Heart left ventricle (tissue), 13 donors: ENCODE data around the gene CGRRF1.
A peak's percentile ranks its signal among the peaks of the same experiment; 100 is the strongest.

Experiments used
- POLR2A ChIP-seq, 2 donors: fragments of 450-650 bp; IDR thresholded peaks; one replicate each; pipeline ENCODE4 v1.6.1; 2017; ENCODE audit warnings: antibody characterized with exemption in 2 of 2, mild to moderate bottlenecking in 2 of 2, moderate library complexity in 2 of 2
- TF ChIP-seq, protein P1 (sequence below), 12 donors: fragments of 200-600 bp; sonication (generic) in 4 of 12; IDR thresholded peaks; one replicate each; pipeline versions ENCODE4 v1.5.0 to v1.8.0; 2018 to 2022; ENCODE audit warnings: antibody characterized with exemption in 12 of 12, mild to moderate bottlenecking in 5 of 12
- donor health status: ischemic (EF 13 %, LVEDD 7.1; RV severe dilation, severe dysfunction).
- donor health status: DM: no; HTN: yes; CAD: no.
- donor health status: DM: no; HTN: no; CAD: no.
- donor health status: ischemic (EF 25% LVEDD 6.9; RV normal size, moderate dysfunction).
- donor health status: ischemic (EF 25% LVEDD 5.7; RV mildly dilated, moderate dysfunction).
- donor health status: ischemic (EF 35%, LVEDD 5.7; RV mildly dilated, moderate dysfunction).
- donor health status: nonischemic (EF 11% LVEDD 7.7; RV severe dilation, severe dysfunction).
- donor health status: DM: yes; HTN: yes; CAD: no.
- donor health status: PGD.
- donor health status: ischemic (EF 29% LVEDD 5.4; RV normal size, mild dysfunction).
- donor health status: nonischemic (EF 23%, LVEDD 6.1; RV moderate dilation, normal function).

DNA sequence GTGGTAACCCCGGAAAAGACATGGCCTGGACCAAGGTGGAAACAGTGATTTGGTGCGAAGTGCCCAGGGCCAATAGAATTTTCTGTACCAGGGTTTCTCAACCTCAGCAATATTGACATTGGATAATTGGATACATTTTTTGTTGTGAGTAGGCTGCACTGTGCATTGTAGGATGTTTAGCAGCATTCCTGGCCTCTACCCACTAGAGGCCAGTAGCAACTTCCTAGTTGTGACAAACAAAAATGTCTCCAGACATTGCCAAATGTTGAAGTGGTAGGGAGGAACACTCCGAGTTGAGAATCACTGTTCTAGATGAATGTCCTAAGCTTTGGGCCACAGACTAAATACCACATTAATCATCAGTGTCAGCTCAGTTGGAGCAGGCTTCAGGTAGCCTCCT, 6.2 kb upstream of the CGRRF1 start:
- TF ChIP-seq, protein P1, sequence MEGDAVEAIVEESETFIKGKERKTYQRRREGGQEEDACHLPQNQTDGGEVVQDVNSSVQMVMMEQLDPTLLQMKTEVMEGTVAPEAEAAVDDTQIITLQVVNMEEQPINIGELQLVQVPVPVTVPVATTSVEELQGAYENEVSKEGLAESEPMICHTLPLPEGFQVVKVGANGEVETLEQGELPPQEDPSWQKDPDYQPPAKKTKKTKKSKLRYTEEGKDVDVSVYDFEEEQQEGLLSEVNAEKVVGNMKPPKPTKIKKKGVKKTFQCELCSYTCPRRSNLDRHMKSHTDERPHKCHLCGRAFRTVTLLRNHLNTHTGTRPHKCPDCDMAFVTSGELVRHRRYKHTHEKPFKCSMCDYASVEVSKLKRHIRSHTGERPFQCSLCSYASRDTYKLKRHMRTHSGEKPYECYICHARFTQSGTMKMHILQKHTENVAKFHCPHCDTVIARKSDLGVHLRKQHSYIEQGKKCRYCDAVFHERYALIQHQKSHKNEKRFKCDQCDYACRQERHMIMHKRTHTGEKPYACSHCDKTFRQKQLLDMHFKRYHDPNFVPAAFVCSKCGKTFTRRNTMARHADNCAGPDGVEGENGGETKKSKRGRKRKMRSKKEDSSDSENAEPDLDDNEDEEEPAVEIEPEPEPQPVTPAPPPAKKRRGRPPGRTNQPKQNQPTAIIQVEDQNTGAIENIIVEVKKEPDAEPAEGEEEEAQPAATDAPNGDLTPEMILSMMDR (IDR thresholded peaks at IDR 0.05), result peak in 8 of 12 donors; percentile 12 to 46 (median 25)
- no peak for TF ChIP-seq POLR2A (IDR thresholded peaks at IDR 0.05)
